ENCODE results near the gene CHRNA4.

The CHRNA4 gene

GRCh38 chr20:63360850-63361518, at the start of gene CHRNA4:
Gene CHRNA4 (minus strand): TSS chr20:63361349. CDS start chr20:63361165, 184 bp downstream.
- no peak for DNase-seq

- DNase-seq, result no peak
Observed at GRCh38 chr20:63409834-63410435, 48.8 kb upstream of the CHRNA4 start.

GRCh38 chr20:63409066-63409833, 48.1 kb upstream of the CHRNA4 start:
- no peak for DNase-seq

GRCh38 chr20:63408684-63409046, 47.5 kb upstream of the CHRNA4 start:
- DNase-seq, result no peak

GRCh38 chr20:63407928-63408683, 47.0 kb upstream of the CHRNA4 start:
- no peak for DNase-seq

- no peak for DNase-seq
Observed at GRCh38 chr20:63406617-63407245, 45.6 kb upstream of the CHRNA4 start.

- DNase-seq, result no peak
Observed at GRCh38 chr20:63406011-63406410, 44.9 kb upstream of the CHRNA4 start.

GRCh38 chr20:63405102-63405730, 44.1 kb upstream of the CHRNA4 start:
- DNase-seq, result no peak

GRCh38 chr20:63404129-63405085, 43.3 kb upstream of the CHRNA4 start:
- no peak for DNase-seq

GRCh38 chr20:63403403-63404105, 42.4 kb upstream of the CHRNA4 start:
- DNase-seq, result no peak

GRCh38 chr20:63402860-63403220, 41.7 kb upstream of the CHRNA4 start:
- no peak for DNase-seq

- DNase-seq, result no peak
Observed at GRCh38 chr20:63402181-63402859, 41.2 kb upstream of the CHRNA4 start.

- no peak for DNase-seq
Observed at GRCh38 chr20:63401384-63402110, 40.4 kb upstream of the CHRNA4 start.

GRCh38 chr20:63400486-63401210, 39.5 kb upstream of the CHRNA4 start:
- no peak for DNase-seq

GRCh38 chr20:63399596-63400375, 38.6 kb upstream of the CHRNA4 start:
- no peak for DNase-seq

- DNase-seq, result no peak
Observed at GRCh38 chr20:63398744-63399514, 37.8 kb upstream of the CHRNA4 start.

GRCh38 chr20:63397946-63398450, 36.8 kb upstream of the CHRNA4 start:
- DNase-seq, result no peak
